H9 (cell line): ENCODE results near the gene FXYD1. TPM values are rescaled to one million over a fixed set of nuclear protein-coding genes. Genes with fewer than 3 reads are reported as not detected.
"Not testable (repeated sequence)": the region's sequence is repeated elsewhere in the genome, so short reads cannot be mapped to it uniquely, and the experiment has no call there.

Experiments used
- DNase-seq: peaks from one replicate; pipeline ENCODE4 v3.0.0-alpha.2; 2017
- H2AFZ ChIP-seq: one replicate; pipeline ENCODE4 v1.6.1; 2013; ENCODE audit warnings: mild to moderate bottlenecking, low read length, control low read depth, moderate library complexity
- H2AK5ac ChIP-seq: 2 replicates; pipeline ENCODE4 v1.6.1; 2013; ENCODE audit warnings: low read length, control low read depth, mixed read lengths; ENCODE audit not compliant: insufficient read length
- H2BK120ac ChIP-seq: one replicate; pipeline ENCODE4 v1.6.1; 2013; ENCODE audit warnings: low read depth, mild to moderate bottlenecking, low read length, control low read depth, inconsistent platforms; ENCODE audit not compliant: poor library complexity, severe bottlenecking
- H2BK12ac ChIP-seq: 2 replicates; pipeline ENCODE4 v1.6.1; 2013; ENCODE audit warnings: low read length, control low read depth, mixed read lengths, low read depth; ENCODE audit not compliant: insufficient read length
- H2BK15ac ChIP-seq: 2 replicates; pipeline ENCODE4 v1.6.1; 2013; ENCODE audit warnings: low read depth, low read length, control low read depth
- H2BK20ac ChIP-seq: one replicate; pipeline ENCODE4 v1.6.1; 2013; ENCODE audit warnings: low read depth, mild to moderate bottlenecking, low read length, control low read depth, inconsistent platforms; ENCODE audit not compliant: poor library complexity, severe bottlenecking
- H2BK5ac ChIP-seq: 2 replicates; pipeline ENCODE4 v1.6.1; 2013; ENCODE audit warnings: low read length, control low read depth, mixed read lengths; ENCODE audit not compliant: insufficient read length
- H3K14ac ChIP-seq: 2 replicates; pipeline ENCODE4 v1.6.1; 2013; ENCODE audit warnings: low read length, control low read depth; ENCODE audit not compliant: insufficient read depth
- H3K18ac ChIP-seq: 2 replicates; pipeline ENCODE4 v1.6.1; 2013; ENCODE audit warnings: low read depth, mild to moderate bottlenecking, mixed read lengths, low read length, control low read depth; ENCODE audit not compliant: insufficient read length
- H3K23ac ChIP-seq: 2 replicates; pipeline ENCODE4 v1.6.1; 2013; ENCODE audit warnings: low read length, control low read depth, mixed read lengths, low read depth; ENCODE audit not compliant: insufficient read length
- H3K23me2 ChIP-seq: 2 replicates; pipeline ENCODE4 v1.6.1; 2013; ENCODE audit warnings: low read depth, mild to moderate bottlenecking, mixed read lengths, low read length, control low read depth; ENCODE audit not compliant: insufficient read length, poor library complexity, severe bottlenecking
- H3K27ac ChIP-seq: 2 replicates; pipeline ENCODE4 v1.5.1; 2013; ENCODE audit warnings: low read length, control low read depth, mixed read lengths, low read depth; ENCODE audit not compliant: insufficient read length
- H3K27me3 ChIP-seq: 2 replicates; pipeline ENCODE4 v1.6.1; 2013; ENCODE audit warnings: low read length, control low read depth, inconsistent platforms; ENCODE audit not compliant: insufficient read depth
- H3K4ac ChIP-seq: 2 replicates; pipeline ENCODE4 v1.6.1; 2013; ENCODE audit warnings: low read depth, mild to moderate bottlenecking, control low read depth, inconsistent platforms, low read length, moderate library complexity
- H3K4me1 ChIP-seq: 2 replicates; pipeline ENCODE4 v1.6.1; 2013; ENCODE audit warnings: low read length, control low read depth, inconsistent platforms; ENCODE audit not compliant: insufficient read depth
- H3K4me2 ChIP-seq: 2 replicates; pipeline ENCODE4 v1.6.1; 2013; ENCODE audit warnings: low read length, control low read depth, mixed read lengths; ENCODE audit not compliant: insufficient read length, insufficient read depth
- H3K56ac ChIP-seq: 2 replicates; pipeline ENCODE4 v1.6.1; 2013; ENCODE audit warnings: low read depth, mild to moderate bottlenecking, mixed read lengths, low read length, control low read depth; ENCODE audit not compliant: insufficient read length
- H3K79me1 ChIP-seq: 2 replicates; pipeline ENCODE4 v1.6.1; 2013; ENCODE audit warnings: low read depth, mild to moderate bottlenecking, moderate library complexity, low read length, control low read depth, inconsistent platforms; ENCODE audit not compliant: insufficient read depth, poor library complexity, severe bottlenecking
- H3K79me2 ChIP-seq: 2 replicates; pipeline ENCODE4 v1.6.1; 2013; ENCODE audit warnings: low read length, control low read depth, inconsistent platforms; ENCODE audit not compliant: insufficient read depth
- H3K9ac ChIP-seq: 2 replicates; pipeline ENCODE4 v1.6.1; 2013; ENCODE audit warnings: low read length, control low read depth, mixed read lengths; ENCODE audit not compliant: insufficient read length; ENCODE audit errors: extremely low read depth
- H3K9me3 ChIP-seq: one replicate; pipeline ENCODE4 v1.6.1; 2013; ENCODE audit warnings: low read depth, low read length, inconsistent platforms; ENCODE audit not compliant: control insufficient read depth
- H3T11ph ChIP-seq: one replicate; pipeline ENCODE4 v1.6.1; 2013; ENCODE audit warnings: mild to moderate bottlenecking, low read length, control low read depth, inconsistent platforms
- H4K20me1 ChIP-seq: one replicate; pipeline ENCODE4 v1.6.1; 2013; ENCODE audit not compliant: control insufficient read depth, insufficient read length, insufficient read depth
- H4K5ac ChIP-seq: 2 replicates; pipeline ENCODE4 v1.6.1; 2013; ENCODE audit warnings: low read depth, mild to moderate bottlenecking, mixed read lengths, low read length, control low read depth; ENCODE audit not compliant: insufficient read length
- H4K8ac ChIP-seq: replicated peaks from 2 replicates; pipeline ENCODE4 v1.6.1; 2013; ENCODE audit warnings: low read length, control low read depth, mixed read lengths, low read depth; ENCODE audit not compliant: insufficient read length
- H4K91ac ChIP-seq: 2 replicates; pipeline ENCODE4 v1.6.1; 2013; ENCODE audit warnings: low read depth, mild to moderate bottlenecking, moderate library complexity, mixed read lengths, low read length, control low read depth; ENCODE audit not compliant: insufficient read length
- H3K27ac Mint-ChIP-seq, 3 experiments: 2 replicates in 2 of 3; 3 replicates in 1 of 3; pipeline ENCODE4 v1.8.0; 2020 to 2021; ENCODE audit warnings: mixed read lengths in 3 of 3, mild to moderate bottlenecking in 1 of 3, moderate library complexity in 1 of 3
- H3K27me3 Mint-ChIP-seq: 2 replicates; pipeline ENCODE4 v1.8.0; 2021; ENCODE audit warnings: low read depth, mild to moderate bottlenecking, moderate library complexity, mixed read lengths
- H3K36me3 Mint-ChIP-seq, 3 experiments: 2 replicates in 2 of 3; 3 replicates in 1 of 3; pipeline ENCODE4 v1.8.0; 2020 to 2021; ENCODE audit warnings: low read depth in 3 of 3, mixed read lengths in 3 of 3; ENCODE audit not compliant: insufficient read depth in 1 of 3
- H3K4me1 Mint-ChIP-seq, 2 experiments: 2 replicates each; pipeline ENCODE4 v1.8.0; 2020; ENCODE audit warnings: mixed read lengths in 2 of 2
- H3K4me3 Mint-ChIP-seq, 2 experiments: 2 replicates in 1 of 2; 3 replicates in 1 of 2; pipeline ENCODE4 v1.8.0; 2020 to 2021; ENCODE audit warnings: mild to moderate bottlenecking in 2 of 2, mixed read lengths in 2 of 2, moderate library complexity in 1 of 2
- H3K9me3 Mint-ChIP-seq, 2 experiments: 2 replicates in 1 of 2; 3 replicates in 1 of 2; pipeline ENCODE4 v1.8.0; 2020; ENCODE audit warnings: mild to moderate bottlenecking in 2 of 2, mixed read lengths in 2 of 2, moderate library complexity in 1 of 2
- CTCF ChIP-seq: fragments of 200-600 bp; sonication (generic); conservative IDR thresholded peaks from 3 replicates; pipeline ENCODE4 v1.8.0; 2021; ENCODE audit warnings: antibody characterized with exemption, mild to moderate bottlenecking
- WGBS: extraction: QIAGEN DNeasy Blood & Tissue Kit; methylation state at CpG from one replicate; pipeline ENCODE4 v1.1.7; 2013; ENCODE audit warnings: missing lambda C conversion rate, low lambda C conversion rate, mixed read lengths; ENCODE audit not compliant: insufficient read length; ENCODE audit errors: extremely low coverage; 5-methylcytosine and 5-hydroxymethylcytosine counted together
- total RNA-seq: library from RNA; stranded (reverse); gene quantifications from 2 replicates; pipeline ENCODE4 v1.2.1, GENCODE V29; 2021

The FXYD1 gene
- total RNA-seq, 1 experiment from 2014 or later = 7.7 TPM

DNA sequence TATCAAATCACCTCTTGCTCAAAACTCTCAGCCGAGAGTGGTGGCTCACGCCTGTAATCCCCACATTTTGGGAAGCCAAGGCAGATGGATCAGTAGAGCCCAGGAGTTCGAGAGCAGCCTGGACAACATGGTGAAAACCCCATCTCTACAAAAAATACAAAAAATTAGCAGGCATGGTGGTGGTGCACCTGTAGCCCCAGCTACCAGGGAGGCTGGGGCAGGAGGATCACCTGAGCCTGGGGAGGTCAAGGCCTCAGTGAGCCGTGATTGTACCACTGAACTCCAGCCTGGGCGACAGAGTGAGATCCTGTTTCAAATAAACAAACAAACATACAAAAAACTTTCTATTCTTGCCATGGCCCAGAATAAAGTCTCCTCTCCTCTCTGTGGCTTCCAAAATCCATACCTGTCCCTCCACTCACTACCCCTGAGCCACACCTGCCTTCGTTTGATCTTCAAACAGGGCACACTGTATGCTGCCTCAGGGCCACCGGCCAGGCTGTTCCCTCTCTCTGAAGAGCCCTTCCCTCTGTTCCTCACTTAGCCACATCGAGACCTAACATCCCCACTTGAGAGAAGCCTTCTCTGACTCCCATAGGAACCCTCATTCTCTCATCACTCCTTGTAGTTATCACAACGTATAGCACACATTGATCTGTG, 10.1 kb upstream of the FXYD1 start:
- Histone ChIP-seq H2BK5ac (no peak overlapping the region), H4K8ac (no peak overlapping the region), H3K14ac (no peak overlapping the region), H3T11ph (no peak overlapping the region), H4K5ac (no peak overlapping the region), H4K20me1 (no peaks in the 10 kb centered on the region), H3K4me1 (no peaks in the 10 kb centered on the region), H2AFZ (no peak overlapping the region), H3K9me3 (no peaks in the 10 kb centered on the region), H3K4ac (no peak overlapping the region), H3K27ac (no peak overlapping the region), H2AK5ac (no peak overlapping the region), H3K4me2 (no peak overlapping the region), H4K91ac (no peak overlapping the region), H3K27me3 (no peaks in the 10 kb centered on the region; the same call in 1 of the 2 replicates), H3K18ac (no peak overlapping the region), H2BK12ac (no peak overlapping the region), H2BK20ac (no peak overlapping the region), H3K79me2 (no peaks in the 10 kb centered on the region), H3K23ac (no peak overlapping the region), H2BK120ac (no peak overlapping the region), H3K9ac (no peak overlapping the region), H3K79me1 (no peaks in the 10 kb centered on the region), H3K56ac (no peak overlapping the region), H3K23me2 (no peaks in the 10 kb centered on the region), H2BK15ac (no peak overlapping the region)
- Mint-ChIP-seq H3K27ac (peak overlapping the region in 1 of 3 experiments; percentile 12; a peak in 1 of 7 replicates), H3K36me3 (no peaks in the 10 kb centered on the region), H3K9me3 (no peaks in the 10 kb centered on the region; a peak in 1 of 5 replicates), H3K4me1 (peaks cover 8 to 13% of the 10 kb centered on the region in 2 experiments; a peak in 3 of 4 replicates), H3K27me3 (peaks cover 10% of the 10 kb centered on the region), H3K4me3 (no peak overlapping the region)
- TF ChIP-seq CTCF = no peak
- no peak for DNase-seq
- WGBS = no CpG with 5 or more reads among the region's 9 CpGs

- not testable (repeated sequence) for H4K20me1 ChIP-seq, H3K23me2 ChIP-seq, H3K36me3 Mint-ChIP-seq, H3K27me3 ChIP-seq, H3K4me3 Mint-ChIP-seq, H3K27ac Mint-ChIP-seq, H2AK5ac ChIP-seq, H4K5ac ChIP-seq, H2BK120ac ChIP-seq, H2BK12ac ChIP-seq, H2BK15ac ChIP-seq, H3K4me1 ChIP-seq, H3K9me3 ChIP-seq, H3K56ac ChIP-seq, H2AFZ ChIP-seq, H3K27ac ChIP-seq, H3K18ac ChIP-seq, H3K79me1 ChIP-seq, H3K23ac ChIP-seq, H3K4me2 ChIP-seq, H2BK5ac ChIP-seq, DNase-seq, H3K9ac ChIP-seq, H3K4me1 Mint-ChIP-seq, H2BK20ac ChIP-seq, H4K91ac ChIP-seq, H3K79me2 ChIP-seq, H3T11ph ChIP-seq, H4K8ac ChIP-seq, H3K14ac ChIP-seq, H3K4ac ChIP-seq, H3K9me3 Mint-ChIP-seq
- no CpG with 5 or more reads among the region's 14 CpGs for WGBS
- peaks cover 11% of the 10 kb centered on the region for H3K27me3 Mint-ChIP-seq
Measured at GRCh38 chr19:35129724-35130274, 8.8 kb upstream of the FXYD1 start.
